IPS DF 6.9 (cell line): ENCODE measurements around the gene SLC22A15.

Experiments used
- DNase-seq: peaks from one replicate; pipeline ENCODE4 v3.0.0-alpha.2; 2013; ENCODE audit warnings: low read depth, low spot score
- H3K27ac ChIP-seq: one replicate; pipeline ENCODE4 v1.5.1; 2013; ENCODE audit warnings: low read length, control low read depth
- H3K27me3 ChIP-seq: 2 replicates; pipeline ENCODE4 v1.6.1; 2013; ENCODE audit warnings: mild to moderate bottlenecking, low read length; ENCODE audit not compliant: control insufficient read depth, insufficient read depth
- H3K36me3 ChIP-seq: 2 replicates; pipeline ENCODE4 v1.6.1; 2013; ENCODE audit warnings: low read length; ENCODE audit not compliant: control insufficient read depth, insufficient read depth
- H3K4me1 ChIP-seq: 2 replicates; pipeline ENCODE4 v1.6.1; 2013; ENCODE audit warnings: low read length; ENCODE audit not compliant: control insufficient read depth, insufficient read depth
- H3K4me3 ChIP-seq: 2 replicates; pipeline ENCODE4 v1.5.1; 2013; ENCODE audit warnings: mild to moderate bottlenecking, low read length
- H3K9me3 ChIP-seq: 2 replicates; pipeline ENCODE4 v1.6.1; 2013; ENCODE audit warnings: low read length, inconsistent platforms; ENCODE audit not compliant: control insufficient read depth, insufficient read depth
- WGBS: extraction: QIAGEN DNeasy Blood & Tissue Kit; methylation state at CpG from one replicate; pipeline ENCODE4 v1.1.7; 2013; ENCODE audit warnings: mixed read lengths, missing lambda C conversion rate; ENCODE audit not compliant: insufficient read length, insufficient coverage; 5-methylcytosine and 5-hydroxymethylcytosine counted together

The SLC22A15 gene

DNA sequence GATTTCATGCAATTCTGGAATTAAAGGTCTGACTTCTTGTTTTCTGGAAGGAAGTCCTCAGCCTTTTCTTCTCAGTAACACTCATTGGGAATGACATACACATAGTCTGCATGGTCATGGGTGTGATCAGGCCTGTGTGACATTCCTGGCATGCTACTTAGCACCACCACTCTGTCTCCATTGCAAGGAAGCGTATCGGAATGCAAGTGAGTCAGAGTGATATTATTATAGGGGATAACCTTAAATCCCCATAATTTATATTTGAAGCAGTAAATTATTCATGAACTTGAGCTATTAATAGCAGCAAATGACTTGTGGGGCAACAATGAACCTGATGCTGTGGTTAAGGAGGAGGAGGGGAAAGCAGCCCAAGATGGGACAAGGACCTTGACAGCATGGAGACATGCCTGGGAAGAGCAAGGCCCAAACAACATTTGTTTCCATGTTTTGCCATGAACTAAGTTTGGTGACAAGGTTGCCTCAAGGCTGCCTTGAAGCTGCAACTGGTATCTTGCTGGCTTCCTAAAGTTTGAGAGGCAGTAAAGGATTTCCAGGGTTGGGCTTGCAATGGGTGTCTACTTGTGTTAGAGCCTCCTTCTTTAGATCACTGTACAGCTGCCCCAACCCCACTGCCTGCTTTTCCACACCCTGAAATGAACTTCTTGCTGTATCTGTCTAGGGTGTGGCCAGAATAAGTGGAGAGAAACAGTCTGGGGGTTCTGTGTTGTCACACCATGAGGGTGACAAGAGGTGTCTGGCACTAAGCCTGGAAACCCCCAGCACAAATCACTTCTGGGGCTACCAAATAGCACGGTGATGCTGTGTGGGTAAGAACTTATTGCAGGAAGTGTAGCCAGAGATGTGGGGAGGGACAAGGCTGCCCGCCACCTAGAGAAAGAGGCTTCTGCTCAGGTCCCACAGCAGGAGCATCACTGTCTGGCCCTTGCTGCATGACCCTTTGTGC is 139.4 kb downstream of the SLC22A15 start:
- no peaks in the 10 kb centered on the region for H3K27me3 ChIP-seq
- no peaks in the 10 kb centered on the region for H3K4me1 ChIP-seq
- no peak overlapping the region for H3K27ac ChIP-seq
- WGBS, result no CpG with 5 or more reads among the region's 4 CpGs
- DNase-seq, result no peak
- no peaks in the 10 kb centered on the region for H3K9me3 ChIP-seq
- H3K36me3 ChIP-seq, result no peaks in the 10 kb centered on the region
- no peak overlapping the region for H3K4me3 ChIP-seq

DNA sequence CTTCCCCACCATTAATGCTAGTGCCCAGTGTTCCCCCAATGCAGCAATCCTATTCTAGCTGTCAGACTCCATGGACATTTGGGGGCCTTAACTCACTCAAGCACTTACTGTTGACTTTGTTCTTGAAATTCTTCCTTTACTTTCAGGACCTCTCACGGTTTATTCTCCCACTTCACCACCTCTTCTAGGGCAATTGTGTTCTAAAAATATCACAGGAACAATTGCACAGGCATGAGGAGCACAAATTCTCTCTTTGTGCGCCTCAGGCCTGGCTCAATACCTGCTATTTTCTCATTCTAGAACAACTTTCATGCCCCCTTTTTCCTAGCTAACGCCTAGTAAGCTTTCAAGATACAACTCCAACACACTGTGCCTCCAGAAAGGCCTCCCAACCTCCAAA is 142.2 kb downstream of the SLC22A15 start:
- no peak for DNase-seq
- WGBS, result no CpG with 5 or more reads among the region's 3 CpGs
- no peaks in the 10 kb centered on the region for H3K4me1 ChIP-seq
- H3K36me3 ChIP-seq, result no peaks in the 10 kb centered on the region
- H3K27me3 ChIP-seq, result no peaks in the 10 kb centered on the region
- no peaks in the 10 kb centered on the region for H3K9me3 ChIP-seq
- H3K27ac ChIP-seq, result no peak overlapping the region
- no peak overlapping the region for H3K4me3 ChIP-seq
